Neural progenitor cell (in vitro differentiated cells): ENCODE measurements around the gene CMYA5.

ENCODE experiments used
- CTCF ChIP-seq: fragments of 200-600 bp; sonication (generic); IDR thresholded peaks from 2 replicates; pipeline ENCODE4 v1.5.1; 2017; ENCODE audit warnings: antibody characterized with exemption, mild to moderate bottlenecking
- EZH2 ChIP-seq: fragments of 200-600 bp; sonication (generic); IDR thresholded peaks from 2 replicates; pipeline ENCODE4 v1.6.1; 2017; ENCODE audit warnings: antibody characterized with exemption, mild to moderate bottlenecking, moderate library complexity
- EZH2phosphoT487 ChIP-seq: fragments of 200-600 bp; sonication (generic); IDR thresholded peaks from 2 replicates; pipeline ENCODE4 v1.6.1; 2017; ENCODE audit warnings: antibody characterized with exemption

- no peak for TF ChIP-seq CTCF
- no peak for TF ChIP-seq EZH2phosphoT487
- TF ChIP-seq EZH2: no peak
Observed at GRCh38 chr5:79759848-79760247, 70.2 kb downstream of the CMYA5 start.
